SIG-M5 treated with dmso at 0.1 percent for 504 hours (cell line): ENCODE measurements around the gene GPATCH2.
"Not testable (repeated sequence)": the region's sequence is repeated elsewhere in the genome, so short reads cannot be mapped to it uniquely, and the experiment has no call there.

Experiments
- DNase-seq: peaks from one replicate; lab custom pipeline; 2025; ENCODE audit not compliant: unreplicated experiment; lab: John Stamatoyannopoulos, UW

Gene GPATCH2

GRCh38 chr1:217584286-217584811, 46.5 kb downstream of the GPATCH2 start:
- not testable (repeated sequence) for DNase-seq

DNA sequence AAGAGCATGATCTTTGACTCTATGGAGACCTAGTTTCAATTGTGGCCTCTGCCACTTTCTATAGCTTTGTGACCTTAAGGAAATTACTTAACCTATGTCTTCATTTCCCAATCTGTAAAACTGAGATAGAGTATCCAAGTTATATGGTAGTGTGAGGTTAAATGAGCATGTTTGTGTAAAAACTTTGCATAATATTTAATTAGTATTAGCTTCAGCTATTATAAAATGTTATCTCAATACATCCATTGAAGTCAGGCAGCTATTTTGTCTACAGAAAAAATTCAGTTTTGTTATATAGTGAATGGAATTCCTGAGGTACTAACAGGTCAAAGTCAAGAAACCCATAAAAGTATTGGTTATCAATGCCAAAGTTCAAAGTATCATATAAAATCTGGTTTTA, 53.6 kb downstream of the GPATCH2 start:
- no peak for DNase-seq

GRCh38 chr1:217574265-217574949, 56.5 kb downstream of the GPATCH2 start:
- peak; percentile 49 for DNase-seq

GRCh38 chr1:217569021-217569420, 61.9 kb downstream of the GPATCH2 start:
- no peak for DNase-seq

GRCh38 chr1:217568200-217568599, 62.7 kb downstream of the GPATCH2 start:
- DNase-seq = no peak

GRCh38 chr1:217564833-217565232, 66.1 kb downstream of the GPATCH2 start:
- DNase-seq = no peak

GRCh38 chr1:217564207-217564606, 66.7 kb downstream of the GPATCH2 start:
- DNase-seq = no peak

DNA sequence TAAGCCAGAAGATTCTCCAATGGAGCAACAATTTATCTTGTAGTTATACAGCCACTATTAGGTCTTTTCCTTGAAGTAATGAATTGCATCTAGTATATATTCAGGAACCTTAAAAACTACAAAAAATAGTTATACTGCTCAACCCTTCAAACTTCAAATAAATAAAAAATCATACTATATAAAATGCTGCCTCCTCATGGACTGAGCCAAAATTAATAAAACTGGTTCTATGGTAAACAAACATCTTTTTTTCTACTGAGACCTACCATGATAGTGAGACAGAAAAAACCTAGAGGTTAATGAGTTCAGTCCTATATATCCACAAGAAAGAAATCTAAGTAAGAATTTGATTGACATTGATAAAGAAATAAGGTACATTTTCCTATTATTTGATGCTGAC, 67.7 kb downstream of the GPATCH2 start:
- no peak for DNase-seq

DNA sequence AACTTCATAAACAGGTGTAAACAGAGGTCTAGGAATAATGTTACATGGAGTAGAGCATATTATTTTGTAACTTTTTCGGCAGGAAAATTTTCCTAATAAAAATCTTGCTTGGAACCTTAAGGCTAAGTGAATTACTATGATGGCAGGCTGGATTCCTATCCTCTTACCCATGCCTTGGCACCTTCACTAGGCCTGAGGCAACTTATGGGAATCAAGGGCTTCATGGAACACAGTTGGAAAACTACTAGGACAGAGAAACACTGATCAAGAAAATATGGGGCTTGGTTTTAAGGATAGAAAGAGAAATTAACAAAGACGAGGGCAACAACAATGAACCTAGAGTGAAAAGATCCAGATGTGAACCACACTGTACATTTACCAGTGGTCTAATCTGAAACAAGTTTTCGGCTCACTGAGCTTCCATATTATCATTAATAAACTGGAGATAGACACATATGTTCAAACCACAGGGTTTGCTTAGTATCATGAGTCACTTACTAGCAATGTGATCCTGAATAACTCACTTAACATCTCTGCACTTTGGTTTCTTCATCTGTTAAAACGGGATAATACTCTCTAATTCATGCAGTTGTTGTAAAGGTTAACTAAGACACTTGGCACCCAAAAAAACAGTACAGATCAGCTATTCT, 68.5 kb downstream of the GPATCH2 start:
- no peak for DNase-seq

GRCh38 chr1:217561446-217561845, 69.4 kb downstream of the GPATCH2 start:
- no peak for DNase-seq

DNA sequence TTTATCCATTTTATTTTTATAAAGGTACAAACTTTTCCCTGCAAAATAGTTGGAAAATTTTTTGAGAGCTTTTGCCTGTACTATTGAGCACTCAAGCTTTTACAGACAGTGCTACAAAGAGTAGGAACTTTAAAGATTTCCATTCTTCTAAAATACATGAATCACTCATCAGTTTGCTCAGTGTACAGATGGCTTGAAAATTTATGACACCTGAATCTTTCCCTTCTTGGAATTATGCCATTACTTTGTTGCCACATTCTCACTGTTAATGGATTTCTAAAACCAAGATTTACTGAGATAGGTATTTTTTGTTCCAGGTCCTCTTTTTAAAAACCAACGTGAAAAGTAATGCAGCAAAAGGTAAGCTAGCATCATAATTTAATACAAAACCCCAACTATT, 76.0 kb downstream of the GPATCH2 start:
- DNase-seq = no peak

DNA sequence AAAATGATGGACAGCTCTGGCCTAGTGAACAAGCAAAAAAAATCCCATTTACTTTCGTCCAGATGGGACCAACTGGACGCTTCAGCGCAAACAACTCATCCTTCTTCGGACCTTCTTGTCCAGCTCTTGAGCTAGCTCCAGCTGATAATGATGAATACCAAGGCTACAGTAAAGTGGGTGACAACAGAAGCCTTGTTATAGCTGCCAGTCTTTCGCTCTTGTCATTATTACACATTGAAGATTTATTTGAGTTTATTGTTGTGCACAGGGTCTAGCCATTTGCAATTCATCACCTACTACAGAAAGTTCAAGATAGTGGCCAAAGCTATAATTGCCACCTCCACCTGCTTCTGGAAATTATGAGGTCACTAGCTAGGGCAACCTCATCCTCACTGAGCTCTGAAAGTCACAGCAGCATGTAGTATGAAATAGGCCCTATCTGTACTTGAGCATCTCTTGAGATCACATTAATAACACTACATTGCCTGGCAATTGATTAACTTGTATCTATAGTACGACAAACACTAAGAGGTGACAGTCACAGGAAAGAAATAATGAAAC, 76.9 kb downstream of the GPATCH2 start:
- no peak for DNase-seq

DNA sequence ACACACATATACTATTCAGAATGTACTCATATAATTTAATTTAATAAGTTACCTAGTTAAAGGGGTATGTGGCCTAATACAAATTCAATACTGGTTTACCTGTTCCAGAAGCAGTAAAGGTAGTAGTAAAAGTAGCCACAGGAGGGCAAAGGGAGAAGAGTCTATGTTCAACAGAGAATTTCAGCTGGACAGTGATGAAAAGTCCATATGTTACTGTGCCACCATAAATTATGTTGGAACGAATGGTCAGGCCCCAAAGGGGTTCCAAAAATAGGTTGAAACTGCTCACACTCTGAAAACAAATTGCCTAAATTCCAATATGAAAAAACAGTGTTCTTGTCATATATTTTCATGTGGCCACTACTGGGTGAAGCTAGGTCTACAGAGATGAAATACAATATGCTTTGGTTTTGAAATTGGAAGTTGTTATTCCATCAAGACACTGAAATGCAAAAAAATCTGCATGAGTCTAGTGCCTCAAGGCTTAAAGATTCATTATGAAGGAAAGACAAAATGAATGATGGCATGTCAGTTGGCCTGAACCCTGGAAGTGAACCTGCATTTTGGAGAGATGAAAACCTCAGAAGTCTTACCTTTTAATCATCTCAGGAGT, 78.4 kb downstream of the GPATCH2 start:
- no peak for DNase-seq

DNA sequence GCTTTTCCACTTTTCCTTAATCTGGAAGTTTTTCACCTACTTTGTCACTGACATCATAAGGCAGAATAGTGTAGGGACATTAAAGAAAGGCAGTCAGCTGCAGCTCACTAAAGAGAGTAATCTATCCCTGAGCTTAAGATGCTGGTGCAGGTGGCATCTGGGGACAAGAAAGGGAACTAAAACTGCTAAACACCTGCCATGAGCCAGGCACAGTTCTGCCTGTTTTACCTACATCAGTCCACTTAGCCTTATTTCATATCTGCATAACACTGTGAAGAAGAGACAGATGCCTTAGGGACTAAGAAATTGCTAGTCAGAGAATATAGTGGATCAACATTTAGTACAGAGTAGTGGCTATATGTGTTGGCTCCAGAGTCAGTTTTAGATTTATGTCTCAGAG, 88.1 kb downstream of the GPATCH2 start:
- no peak for DNase-seq

DNA sequence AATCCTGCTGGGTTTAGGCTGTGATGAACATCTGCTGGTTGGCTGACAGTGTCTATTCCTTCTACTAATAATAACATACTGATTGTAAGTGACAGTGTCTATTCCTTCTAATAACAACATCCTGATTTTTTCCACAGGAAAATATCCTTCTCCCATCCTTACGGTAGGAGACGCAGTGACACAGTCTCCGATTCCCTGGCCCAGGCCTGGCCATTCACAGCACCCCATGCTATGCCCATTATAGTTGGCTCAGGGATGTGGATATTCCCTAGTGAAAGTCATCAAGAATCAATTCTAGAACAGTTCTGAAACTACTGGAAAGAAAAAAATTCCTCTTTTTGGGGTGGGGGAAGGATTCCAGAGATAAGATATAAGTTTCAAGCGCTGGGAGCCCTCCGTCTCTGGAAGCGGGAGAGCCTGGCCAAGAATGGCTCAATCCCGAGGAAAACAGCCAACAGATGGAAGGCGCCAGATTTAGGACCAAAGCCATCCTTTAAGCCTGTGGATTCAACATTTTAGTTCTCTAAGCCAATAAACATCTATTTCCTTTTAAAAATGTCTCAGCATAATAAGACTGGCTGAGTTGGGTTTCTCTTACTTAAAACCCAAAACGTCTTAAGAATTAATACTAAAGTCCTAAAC, 88.6 kb downstream of the GPATCH2 start:
- DNase-seq = no peak

- DNase-seq = no peak
Measured at GRCh38 chr1:217540321-217540720, 90.6 kb downstream of the GPATCH2 start.

GRCh38 chr1:217539510-217539909, 91.4 kb downstream of the GPATCH2 start:
- no peak for DNase-seq

GRCh38 chr1:217535601-217536377, 95.1 kb downstream of the GPATCH2 start:
- no peak for DNase-seq

- DNase-seq = no peak
Measured at GRCh38 chr1:217534566-217534965, 96.3 kb downstream of the GPATCH2 start.

- DNase-seq = peak; percentile 22
Measured at GRCh38 chr1:217528271-217528670, 102.6 kb downstream of the GPATCH2 start.

- no peak for DNase-seq
Measured at GRCh38 chr1:217527151-217527550, 103.7 kb downstream of the GPATCH2 start.
